K562 (cell line): ENCODE measurements around the gene MPIG6B. TPM values are rescaled to one million over a fixed set of nuclear protein-coding genes. Genes with fewer than 3 reads are reported as not detected.
A peak's percentile ranks its signal among the peaks of the same experiment; 100 is the strongest.

Experiments used
- ATAC-seq: fragments of 200-7000 bp; cut with Tn5 transposase; 3 replicates; pipeline ENCODE4 v1.9.1; 2020; ENCODE audit warnings: moderate library complexity
- BruUV-seq: library from RNA; stranded (reverse); fragments of 400-500 nt; replicated peaks from 2 replicates; lab custom pipeline; 2021; lab: Mats Ljungman, UMichigan
- CTCF ChIA-PET: fragments of 300-600 bp; formaldehyde crosslinking; extraction: SDS; loops from one replicate; lab custom pipeline; 2021; ENCODE audit warnings: low intra/inter-chr PET ratio; lab: Yijun Ruan, JAX
- POLR2A ChIA-PET: fragments of 300-600, 350-650 bp; sonication (Branson Sonifier 250); formaldehyde crosslinking; extraction: SDS; loops from one replicate; lab custom pipeline; 2021; ENCODE audit warnings: antibody characterized with exemption, inconsistent platforms; lab: Yijun Ruan, JAX
- DNase-seq, 4 experiments: peaks; one replicate each; pipeline versions ENCODE4 v3.0.0 to v3.0.0-alpha.2; 2011 to 2018; ENCODE audit warnings: low spot score in 3 of 4, mixed read lengths in 3 of 4; ENCODE audit errors: extremely low read depth in 1 of 4
- FAIRE-seq: peaks from 2 replicates; lab custom pipeline; 2011; peaks lifted over from hg19 to GRCh38; lab: Jason Lieb, UNC
- H2AFZ ChIP-seq: 2 replicates; pipeline ENCODE4 v1.6.0; 2011; ENCODE audit warnings: low read depth, low read length, control low read depth, inconsistent platforms
- H3K27ac ChIP-seq: fragments of 200-600 bp; 3 replicates; pipeline ENCODE4 v1.8.0; 2011; ENCODE audit warnings: low read depth, mild to moderate bottlenecking, control low read depth, inconsistent platforms, low read length, moderate library complexity, mixed read lengths; ENCODE audit errors: extremely low read depth
- H3K27me3 ChIP-seq, 2 experiments: fragments of 300-600 bp in 1 of 2; 2 replicates in 1 of 2; 3 replicates in 1 of 2; pipeline versions ENCODE4 v1.6.0 to v1.8.0; 2011; ENCODE audit warnings: inconsistent platforms in 2 of 2, low read length in 2 of 2, mild to moderate bottlenecking in 1 of 2, mixed read lengths in 1 of 2, moderate library complexity in 1 of 2; ENCODE audit not compliant: control insufficient read depth in 2 of 2, insufficient read depth in 2 of 2
- H3K36me3 ChIP-seq: fragments of 300-600 bp; 3 replicates; pipeline ENCODE4 v1.8.0; 2011; ENCODE audit warnings: mild to moderate bottlenecking, low read length, inconsistent platforms; ENCODE audit not compliant: control insufficient read depth, insufficient read depth
- H3K4me1 ChIP-seq, 2 experiments: fragments of 200-600 bp in 1 of 2; replicated peaks in 1 of 2; 2 replicates in 1 of 2; 3 replicates in 1 of 2; pipeline versions ENCODE4 v1.5.1 to v1.8.0; 2011; ENCODE audit warnings: inconsistent platforms in 2 of 2, low read length in 2 of 2, mild to moderate bottlenecking in 1 of 2, mixed read lengths in 1 of 2, moderate library complexity in 1 of 2; ENCODE audit not compliant: control insufficient read depth in 2 of 2, insufficient read depth in 2 of 2
- H3K4me2 ChIP-seq: 2 replicates; pipeline ENCODE4 v1.6.1; 2011; ENCODE audit warnings: low read length, control low read depth, inconsistent platforms, mixed read lengths; ENCODE audit not compliant: insufficient read depth
- H3K4me3 ChIP-seq: fragments of 200-600 bp; sonication (generic), shearing (Covaris generic); 2 replicates; pipeline ENCODE4 v1.5.1; 2016; ENCODE audit warnings: control low read depth, inconsistent platforms
- H3K79me2 ChIP-seq: fragments of 200-600 bp; 3 replicates; pipeline ENCODE4 v1.8.0; 2011; ENCODE audit warnings: low read length, inconsistent platforms; ENCODE audit not compliant: control insufficient read depth, insufficient read depth
- H3K9ac ChIP-seq, 2 experiments: 2 replicates each; pipeline versions ENCODE4 v1.6.0 to v1.6.1; 2011; ENCODE audit warnings: low read depth in 2 of 2, low read length in 2 of 2, control low read depth in 1 of 2, inconsistent platforms in 1 of 2, mild to moderate bottlenecking in 1 of 2, mixed read lengths in 1 of 2; ENCODE audit not compliant: insufficient read depth in 1 of 2
- H3K9me1 ChIP-seq: one replicate; pipeline ENCODE4 v1.6.0; 2011; ENCODE audit warnings: inconsistent platforms, mild to moderate bottlenecking, low read length, moderate library complexity; ENCODE audit not compliant: control insufficient read depth, insufficient read depth
- H3K9me3 ChIP-seq: replicated peaks from 2 replicates; pipeline ENCODE4 v1.5.1; 2011; ENCODE audit warnings: low read depth, low read length, inconsistent platforms; ENCODE audit not compliant: control insufficient read depth, insufficient read depth
- H4K20me1 ChIP-seq: replicated peaks from 2 replicates; pipeline ENCODE4 v1.6.1; 2011; ENCODE audit warnings: low read length, inconsistent platforms, mixed read lengths; ENCODE audit not compliant: control insufficient read depth, insufficient read depth
- CBX3 ChIP-seq, 2 experiments: IDR thresholded peaks; 1 replicate in 1 of 2; 2 replicates in 1 of 2; pipeline ENCODE4 v1.6.1; 2012; ENCODE audit warnings: inconsistent platforms in 2 of 2, low read length in 2 of 2, borderline replicate concordance in 1 of 2, control low read depth in 1 of 2
- E2F8 ChIP-seq: fragments of 450-650 bp; IDR thresholded peaks from 2 replicates; pipeline ENCODE4 v1.7.1; 2018; ENCODE audit warnings: mild to moderate bottlenecking, low read depth; ENCODE audit not compliant: partially characterized antibody
- ESRRA ChIP-seq: fragments of 450-650 bp; IDR thresholded peaks from 2 replicates; pipeline ENCODE4 v1.6.1; 2014; ENCODE audit warnings: low read depth, mild to moderate bottlenecking, moderate library complexity, borderline replicate concordance
- ETV1 ChIP-seq: fragments of 450-650 bp; conservative IDR thresholded peaks from 2 replicates; pipeline ENCODE4 v1.6.1; 2016; ENCODE audit warnings: missing genetic modification characterization, control low read depth, low read depth, missing compliant biosample characterization
- HDAC1 ChIP-seq, 2 experiments: fragments of 450-650 bp; IDR thresholded peaks; 2 replicates each; pipeline ENCODE4 v1.6.1; 2016 to 2017; ENCODE audit warnings: inconsistent platforms in 1 of 2, mild to moderate bottlenecking in 1 of 2, moderate library complexity in 1 of 2
- RUNX1 ChIP-seq: sonication (generic); IDR thresholded peaks from 2 replicates; pipeline ENCODE4 v1.6.1; 2016; ENCODE audit warnings: antibody characterized with exemption, low read depth
- SIX5 ChIP-seq, 2 experiments: IDR thresholded peaks; 2 replicates each; pipeline ENCODE4 v1.6.1; 2011; ENCODE audit warnings: low read length in 2 of 2, borderline replicate concordance in 1 of 2, low read depth in 1 of 2, mild to moderate bottlenecking in 1 of 2, moderate library complexity in 1 of 2; ENCODE audit not compliant: insufficient read depth in 1 of 2
- SMARCE1 ChIP-seq: fragments of 450-650 bp; IDR thresholded peaks from 2 replicates; pipeline ENCODE4 v1.7.1; 2016; ENCODE audit warnings: mild to moderate bottlenecking
- SP1 ChIP-seq: sonication (generic); formaldehyde crosslinking; IDR thresholded peaks from 2 replicates; pipeline ENCODE4 v1.8.1; 2022; ENCODE audit warnings: mild to moderate bottlenecking, missing genetic modification reagents
- TFAP4 ChIP-seq: sonication (generic); formaldehyde crosslinking; IDR thresholded peaks from 2 replicates; pipeline ENCODE4 v1.8.0; 2022; ENCODE audit warnings: missing genetic modification reagents, mild to moderate bottlenecking, moderate library complexity, borderline replicate concordance
- ZNF165 ChIP-seq: fragments of 250-450 bp; sonication (Bioruptor Pico); IDR thresholded peaks from 2 replicates; pipeline ENCODE4 v1.4.0; 2020; ENCODE audit warnings: borderline replicate concordance
- ZNF785 ChIP-seq: fragments of 250-450 bp; sonication (Bioruptor Pico); IDR thresholded peaks from 2 replicates; pipeline ENCODE4 v1.4.0; 2020; ENCODE audit warnings: mild to moderate bottlenecking
- WGBS: fragments of 100-300 bp; shearing (Covaris generic); methylation state at CpG from one replicate; pipeline ENCODE4 v1.1.6; 2016; ENCODE audit warnings: low coverage, mixed read lengths; ENCODE audit not compliant: insufficient coverage; ENCODE audit errors: missing lambda C conversion rate; 5-methylcytosine and 5-hydroxymethylcytosine counted together
- in situ Hi-C: fragments of 300-500 bp; cut with MboI; formaldehyde crosslinking; loops from 4 replicates; pipeline ENCODE4 v1.15.0; 2018; ENCODE audit warnings: inconsistent platforms, mixed read lengths
- intact Hi-C: fragments of 100-400 bp; cut with micrococcal nuclease; formaldehyde crosslinking; loops from 2 replicates; pipeline ENCODE4 v1.14.2; 2022
- polyA plus RNA-seq, 8 experiments: library from polyadenylated mRNA; depleted of rRNA in 4 of 8; stranded (reverse) in 5 of 8; unstranded in 3 of 8; fragments of >200 nt; fragmentation: Nextera tagmentation in 2 of 8; fragmentation: Illumina TruSeq in 1 of 8; extraction: Ambion mirVana in 2 of 8; extraction: Trizol in 1 of 8; gene quantifications; 2 replicates each; pipeline versions ENCODE4 v1.2.1 to v1.2.3, GENCODE V29; 2011 to 2014; ENCODE audit warnings: inconsistent platforms in 1 of 8, missing spikeins in 1 of 8
- total RNA-seq, 7 experiments: library from RNA; depleted of rRNA in 6 of 7; stranded (reverse); fragments of >200 nt in 6 of 7; fragmentation: Illumina TruSeq in 2 of 7; extraction: Trizol in 2 of 7; gene quantifications; 2 replicates each; pipeline versions ENCODE4 v1.2.1 to v1.2.3, GENCODE V29; 2011 to 2021; ENCODE audit warnings: low replicate concordance in 1 of 7
- TF ChIP-seq, protein P1 (sequence below): fragments of 250-450 bp; sonication (Bioruptor Pico); IDR thresholded peaks from 2 replicates; pipeline ENCODE4 v1.8.0; 2021; ENCODE audit warnings: moderate library complexity, mild to moderate bottlenecking, inconsistent platforms
- TF ChIP-seq, protein P2 (sequence below): sonication (generic); formaldehyde crosslinking; IDR thresholded peaks from 2 replicates; pipeline ENCODE4 v1.8.0; 2022; ENCODE audit warnings: mild to moderate bottlenecking, missing genetic modification reagents

Gene MPIG6B
- total and polyA plus RNA-seq, 9 of the 15 experiments (the other 6 are each of a cell fraction or from before 2014, with no cell fraction given): 0.11 to 1.2 (median 0.28) TPM; not detected in 1

DNA sequence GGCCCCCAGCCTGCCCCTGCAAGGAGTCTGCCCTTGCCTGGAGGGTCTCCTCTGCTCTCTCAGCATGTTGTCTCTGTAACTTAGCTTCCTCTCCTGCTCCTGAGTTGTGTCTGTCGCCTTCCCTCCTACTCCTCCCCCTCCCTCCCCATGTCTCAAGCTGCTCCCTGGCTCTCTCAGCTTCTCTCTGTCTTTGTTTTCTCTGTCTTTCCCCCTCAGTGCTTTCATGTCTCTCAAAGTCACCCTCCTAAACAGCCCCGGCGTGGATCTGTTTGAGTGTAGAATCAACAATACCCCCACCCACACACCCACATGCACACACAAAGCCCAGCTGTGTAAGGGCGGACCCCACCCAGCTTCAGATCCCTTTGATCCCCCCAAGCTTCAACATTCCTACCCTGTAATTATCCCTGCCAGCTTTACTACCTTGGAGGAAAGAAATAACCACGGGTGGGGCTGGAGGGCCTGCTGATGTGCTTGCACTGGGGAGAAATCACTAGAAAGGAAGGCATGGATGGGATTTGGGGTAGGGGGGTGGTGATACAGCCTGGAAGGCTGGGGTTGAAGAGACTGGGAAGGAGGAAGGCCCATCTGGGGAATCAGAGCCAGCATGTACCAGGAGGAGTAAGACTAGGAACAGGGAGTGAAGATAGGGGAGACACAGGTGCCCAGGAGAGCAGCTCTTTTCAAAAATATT is 9.0 kb upstream of the MPIG6B start:
- in situ Hi-C loops: no loop called here
- intact Hi-C loops: no loop called here
- DNase-seq: no peak
- Histone ChIP-seq H3K36me3 (no peaks in the 10 kb centered on the region), H3K4me1 (peaks cover 31 to 46% of the 10 kb centered on the region in 2 experiments), H3K27me3 (no peaks in the 10 kb centered on the region), H3K9ac (peak overlapping the region in 1 of 2 experiments; percentile 81; a peak in 2 of 4 replicates), H3K79me2 (no peaks in the 10 kb centered on the region), H2AFZ (peak overlapping the region; percentile 49), H4K20me1 (no peaks in the 10 kb centered on the region), H3K9me3 (no peaks in the 10 kb centered on the region), H3K4me2 (no peak overlapping the region), H3K4me3 (no peak overlapping the region), H3K9me1 (no peaks in the 10 kb centered on the region), H3K27ac (no peak overlapping the region)
- WGBS: 32% methylated on average over 5 of the region's 5 CpGs
- peak; percentile 8; the same call in 2 of the 3 replicates for ATAC-seq
- no peak for FAIRE-seq
- CTCF ChIA-PET: no interaction called here
- BruUV-seq: no TSS peak
- POLR2A ChIA-PET: interaction anchor here (0.6 to 12.4 kb wide), 13 partner anchors 11 to 1132 kb away, joined by 3 to 223 read pairs (median 5); partner anchors contain the start of genes ABHD16A, BAG6, DDAH2 and HSPA1B
- TF ChIP-seq, protein P1, sequence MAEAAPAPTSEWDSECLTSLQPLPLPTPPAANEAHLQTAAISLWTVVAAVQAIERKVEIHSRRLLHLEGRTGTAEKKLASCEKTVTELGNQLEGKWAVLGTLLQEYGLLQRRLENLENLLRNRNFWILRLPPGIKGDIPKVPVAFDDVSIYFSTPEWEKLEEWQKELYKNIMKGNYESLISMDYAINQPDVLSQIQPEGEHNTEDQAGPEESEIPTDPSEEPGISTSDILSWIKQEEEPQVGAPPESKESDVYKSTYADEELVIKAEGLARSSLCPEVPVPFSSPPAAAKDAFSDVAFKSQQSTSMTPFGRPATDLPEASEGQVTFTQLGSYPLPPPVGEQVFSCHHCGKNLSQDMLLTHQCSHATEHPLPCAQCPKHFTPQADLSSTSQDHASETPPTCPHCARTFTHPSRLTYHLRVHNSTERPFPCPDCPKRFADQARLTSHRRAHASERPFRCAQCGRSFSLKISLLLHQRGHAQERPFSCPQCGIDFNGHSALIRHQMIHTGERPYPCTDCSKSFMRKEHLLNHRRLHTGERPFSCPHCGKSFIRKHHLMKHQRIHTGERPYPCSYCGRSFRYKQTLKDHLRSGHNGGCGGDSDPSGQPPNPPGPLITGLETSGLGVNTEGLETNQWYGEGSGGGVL (CRISPR knock-in tag): no peak
- no peak for TF ChIP-seq HDAC1 (IDR thresholded peaks at IDR 0.05)
- TF ChIP-seq E2F8: no peak
- TF ChIP-seq, protein P2, sequence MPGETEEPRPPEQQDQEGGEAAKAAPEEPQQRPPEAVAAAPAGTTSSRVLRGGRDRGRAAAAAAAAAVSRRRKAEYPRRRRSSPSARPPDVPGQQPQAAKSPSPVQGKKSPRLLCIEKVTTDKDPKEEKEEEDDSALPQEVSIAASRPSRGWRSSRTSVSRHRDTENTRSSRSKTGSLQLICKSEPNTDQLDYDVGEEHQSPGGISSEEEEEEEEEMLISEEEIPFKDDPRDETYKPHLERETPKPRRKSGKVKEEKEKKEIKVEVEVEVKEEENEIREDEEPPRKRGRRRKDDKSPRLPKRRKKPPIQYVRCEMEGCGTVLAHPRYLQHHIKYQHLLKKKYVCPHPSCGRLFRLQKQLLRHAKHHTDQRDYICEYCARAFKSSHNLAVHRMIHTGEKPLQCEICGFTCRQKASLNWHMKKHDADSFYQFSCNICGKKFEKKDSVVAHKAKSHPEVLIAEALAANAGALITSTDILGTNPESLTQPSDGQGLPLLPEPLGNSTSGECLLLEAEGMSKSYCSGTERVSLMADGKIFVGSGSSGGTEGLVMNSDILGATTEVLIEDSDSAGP (CRISPR knock-in tag): no peak
- TF ChIP-seq ETV1 (tag): no peak
- TF ChIP-seq ZNF165: no peak
- no peak for TF ChIP-seq CBX3 (IDR thresholded peaks at IDR 0.05; ENCODE audit: borderline replicate concordance in 1 of 2, low read length in 2 of 2)
- TF ChIP-seq SMARCE1: 0 out of 2 replicates have a peak, but pooled peaks have one; percentile 34
- no peak for TF ChIP-seq SP1 (CRISPR knock-in tag)
- TF ChIP-seq TFAP4 (CRISPR knock-in tag): peak; percentile 8; the same call in 1 of the 2 replicates
- TF ChIP-seq SIX5 (IDR thresholded peaks at IDR 0.05; ENCODE audit: borderline replicate concordance in 1 of 2, insufficient read depth in 1 of 2, low read depth in 1 of 2, low read length in 2 of 2): no peak
- TF ChIP-seq RUNX1: no peak
- no peak for TF ChIP-seq ZNF785 (CRISPR knock-in tag)
- TF ChIP-seq ESRRA: no peak
